MM.1S (cell line): ENCODE measurements around the gene SPATA17.

Source experiments
- DNase-seq: peaks from one replicate; pipeline ENCODE4 v3.0.0-alpha.2; 2015
- H2AFZ ChIP-seq: fragments of 300-600 bp; sonication (generic); 2 replicates; pipeline ENCODE4 v1.6.0; 2016; ENCODE audit warnings: antibody characterized with exemption, low read length
- H3F3A ChIP-seq: fragments of 300-600 bp; sonication (generic); 2 replicates; pipeline ENCODE4 v1.6.1; 2016; ENCODE audit warnings: mild to moderate bottlenecking, antibody characterized with exemption, low read length, moderate library complexity, mixed read lengths; ENCODE audit not compliant: insufficient read depth
- H3K27ac ChIP-seq: fragments of 300-600 bp; sonication (generic); 2 replicates; pipeline ENCODE4 v1.5.1; 2016; ENCODE audit warnings: mild to moderate bottlenecking, low read length
- H3K27me3 ChIP-seq: fragments of 300-600 bp; sonication (generic); replicated peaks from 2 replicates; pipeline ENCODE4 v1.6.0; 2016; ENCODE audit warnings: low read length; ENCODE audit not compliant: insufficient read depth
- H3K36me3 ChIP-seq: fragments of 300-600 bp; sonication (generic); replicated peaks from 2 replicates; pipeline ENCODE4 v1.6.1; 2016; ENCODE audit warnings: mild to moderate bottlenecking, low read length, mixed read lengths; ENCODE audit not compliant: insufficient read depth
- H3K4me1 ChIP-seq: fragments of 300-600 bp; sonication (generic); 2 replicates; pipeline ENCODE4 v1.6.1; 2016; ENCODE audit warnings: low read length, mixed read lengths
- H3K4me2 ChIP-seq: fragments of 300-600 bp; sonication (generic); 2 replicates; pipeline ENCODE4 v1.6.0; 2016; ENCODE audit warnings: low read depth, low read length
- H3K4me3 ChIP-seq: fragments of 300-600 bp; sonication (generic); 2 replicates; pipeline ENCODE4 v1.5.1; 2016; ENCODE audit warnings: low read length, mixed read lengths
- H3K79me2 ChIP-seq: fragments of 300-600 bp; sonication (generic); 2 replicates; pipeline ENCODE4 v1.6.1; 2016; ENCODE audit warnings: mixed run types, low read length, mixed read lengths
- H3K9ac ChIP-seq: fragments of 300-600 bp; sonication (generic); 2 replicates; pipeline ENCODE4 v1.6.1; 2016; ENCODE audit warnings: low read length, mixed read lengths
- H3K9me2 ChIP-seq: fragments of 300-600 bp; sonication (generic); replicated peaks from 2 replicates; pipeline ENCODE4 v1.6.1; 2016; ENCODE audit warnings: mild to moderate bottlenecking, low read length, mixed read lengths; ENCODE audit not compliant: insufficient read depth
- H3K9me3 ChIP-seq: fragments of 300-600 bp; sonication (generic); replicated peaks from 2 replicates; pipeline ENCODE4 v1.6.1; 2016; ENCODE audit warnings: mild to moderate bottlenecking, low read length, mixed read lengths; ENCODE audit not compliant: insufficient read depth
- H4K20me1 ChIP-seq: fragments of 300-600 bp; sonication (generic); 2 replicates; pipeline ENCODE4 v1.6.1; 2016; ENCODE audit warnings: mild to moderate bottlenecking, low read length, moderate library complexity, mixed read lengths; ENCODE audit not compliant: insufficient read depth
- EZH2 ChIP-seq: fragments of 300-600 bp; sonication (generic); optimal IDR thresholded peaks from 2 replicates; pipeline ENCODE3; 2017; ENCODE audit warnings: low read depth, mild to moderate bottlenecking, antibody characterized with exemption, low read length, mixed read lengths
- EZH2phosphoT487 ChIP-seq: fragments of 300-600 bp; sonication (generic); IDR thresholded peaks from 2 replicates; pipeline ENCODE4 v1.6.1; 2018; ENCODE audit warnings: antibody characterized with exemption, low read length
- TF ChIP-seq, protein P1 (sequence below): fragments of 300-600 bp; sonication (generic); IDR thresholded peaks from 2 replicates; pipeline ENCODE4 v1.5.1; 2016; ENCODE audit warnings: antibody characterized with exemption, low read length, mixed read lengths

The SPATA17 gene

DNA sequence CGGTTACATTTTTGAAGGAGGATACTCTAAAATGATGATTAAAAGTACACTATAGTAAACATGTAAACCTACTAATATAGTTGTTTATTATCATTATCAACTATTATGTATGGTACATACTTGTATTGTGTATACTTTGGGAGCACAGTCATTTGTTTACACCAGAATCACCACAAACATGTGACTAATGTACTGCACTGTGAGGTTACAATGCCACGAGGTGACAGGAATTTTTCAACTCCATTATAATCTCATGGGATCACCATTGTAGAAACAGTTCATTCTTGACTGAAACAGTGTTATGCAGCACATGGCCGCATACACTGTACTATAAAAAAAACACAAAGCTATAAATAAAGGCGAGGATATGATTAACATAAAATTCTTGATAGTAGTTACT, 44.6 kb upstream of the SPATA17 start:
- Histone ChIP-seq H3K27me3 (no peaks in the 10 kb centered on the region), H3K9me2 (no peaks in the 10 kb centered on the region), H3K4me1 (no peaks in the 10 kb centered on the region), H3K79me2 (no peaks in the 10 kb centered on the region), H3F3A (no peaks in the 10 kb centered on the region), H3K27ac (no peak overlapping the region), H2AFZ (no peak overlapping the region), H3K4me2 (no peak overlapping the region), H3K36me3 (no peaks in the 10 kb centered on the region), H4K20me1 (no peaks in the 10 kb centered on the region), H3K9me3 (no peaks in the 10 kb centered on the region), H3K9ac (no peak overlapping the region), H3K4me3 (no peak overlapping the region)
- no peak for TF ChIP-seq EZH2phosphoT487
- TF ChIP-seq, protein P1, sequence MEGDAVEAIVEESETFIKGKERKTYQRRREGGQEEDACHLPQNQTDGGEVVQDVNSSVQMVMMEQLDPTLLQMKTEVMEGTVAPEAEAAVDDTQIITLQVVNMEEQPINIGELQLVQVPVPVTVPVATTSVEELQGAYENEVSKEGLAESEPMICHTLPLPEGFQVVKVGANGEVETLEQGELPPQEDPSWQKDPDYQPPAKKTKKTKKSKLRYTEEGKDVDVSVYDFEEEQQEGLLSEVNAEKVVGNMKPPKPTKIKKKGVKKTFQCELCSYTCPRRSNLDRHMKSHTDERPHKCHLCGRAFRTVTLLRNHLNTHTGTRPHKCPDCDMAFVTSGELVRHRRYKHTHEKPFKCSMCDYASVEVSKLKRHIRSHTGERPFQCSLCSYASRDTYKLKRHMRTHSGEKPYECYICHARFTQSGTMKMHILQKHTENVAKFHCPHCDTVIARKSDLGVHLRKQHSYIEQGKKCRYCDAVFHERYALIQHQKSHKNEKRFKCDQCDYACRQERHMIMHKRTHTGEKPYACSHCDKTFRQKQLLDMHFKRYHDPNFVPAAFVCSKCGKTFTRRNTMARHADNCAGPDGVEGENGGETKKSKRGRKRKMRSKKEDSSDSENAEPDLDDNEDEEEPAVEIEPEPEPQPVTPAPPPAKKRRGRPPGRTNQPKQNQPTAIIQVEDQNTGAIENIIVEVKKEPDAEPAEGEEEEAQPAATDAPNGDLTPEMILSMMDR: no peak
- no peak for TF ChIP-seq EZH2
- DNase-seq: no peak

DNA sequence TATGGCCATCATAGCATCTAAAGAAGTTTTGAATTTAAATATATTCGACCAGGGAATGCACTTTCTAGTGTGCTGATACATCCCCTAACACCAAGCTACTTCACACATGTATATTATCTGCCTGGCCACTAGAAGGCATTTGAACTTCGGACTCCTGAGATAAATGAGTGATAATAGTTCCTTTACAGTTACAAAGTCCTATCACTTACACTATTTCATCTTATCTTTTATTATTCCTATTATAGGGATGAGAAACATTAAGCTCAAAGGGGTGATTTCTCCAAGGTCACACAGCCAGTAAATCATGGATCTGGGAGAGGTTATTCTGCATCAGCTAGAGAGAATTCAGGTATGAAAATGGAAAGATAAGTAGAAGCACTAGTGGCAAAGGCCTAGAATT, 40.5 kb upstream of the SPATA17 start:
- no peak for TF ChIP-seq EZH2
- no peak for TF ChIP-seq EZH2phosphoT487
- TF ChIP-seq, protein P1: no peak
- H3K4me2 ChIP-seq: no peak overlapping the region
- H3F3A ChIP-seq: no peaks in the 10 kb centered on the region

DNA sequence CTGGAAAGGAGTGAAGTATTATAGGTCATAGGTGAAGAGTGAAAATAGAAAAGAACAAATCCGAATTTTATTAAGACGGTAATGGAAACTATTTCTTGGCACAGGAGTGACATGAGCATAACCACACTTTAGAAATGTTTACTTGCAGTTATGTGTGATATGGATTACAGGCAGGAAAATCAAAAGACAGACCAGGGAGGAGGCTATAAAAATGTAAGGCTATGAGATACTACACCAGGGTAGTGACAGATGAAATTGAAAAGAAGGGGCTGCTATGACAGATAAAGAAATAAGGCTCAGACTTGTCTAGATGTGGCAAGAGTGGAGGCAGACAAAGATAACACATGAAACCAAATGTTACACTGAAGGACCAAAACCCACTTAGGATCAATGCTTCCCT, 32.0 kb upstream of the SPATA17 start:
- Histone ChIP-seq H3K27me3 (no peaks in the 10 kb centered on the region), H3F3A (no peaks in the 10 kb centered on the region), H3K27ac (no peak overlapping the region), H3K9me2 (no peaks in the 10 kb centered on the region), H3K36me3 (no peaks in the 10 kb centered on the region), H3K79me2 (no peaks in the 10 kb centered on the region), H3K9ac (no peak overlapping the region), H3K4me2 (no peak overlapping the region), H3K4me3 (no peak overlapping the region), H3K4me1 (no peaks in the 10 kb centered on the region), H3K9me3 (no peaks in the 10 kb centered on the region), H2AFZ (no peak overlapping the region), H4K20me1 (no peaks in the 10 kb centered on the region; the same call in 1 of the 2 replicates)
- TF ChIP-seq EZH2phosphoT487: no peak
- DNase-seq: no peak

More for the DNA sequence above, 40.5 kb upstream of the SPATA17 start:
- Histone ChIP-seq H2AFZ (no peak overlapping the region), H3K9me2 (no peaks in the 10 kb centered on the region), H3K27me3 (no peaks in the 10 kb centered on the region), H3K4me1 (no peaks in the 10 kb centered on the region), H3K9me3 (no peaks in the 10 kb centered on the region), H3K36me3 (no peaks in the 10 kb centered on the region), H3K27ac (no peak overlapping the region), H4K20me1 (no peaks in the 10 kb centered on the region; the same call in 1 of the 2 replicates), H3K79me2 (no peaks in the 10 kb centered on the region), H3K4me3 (no peak overlapping the region), H3K9ac (no peak overlapping the region)
- no peak for DNase-seq

DNA sequence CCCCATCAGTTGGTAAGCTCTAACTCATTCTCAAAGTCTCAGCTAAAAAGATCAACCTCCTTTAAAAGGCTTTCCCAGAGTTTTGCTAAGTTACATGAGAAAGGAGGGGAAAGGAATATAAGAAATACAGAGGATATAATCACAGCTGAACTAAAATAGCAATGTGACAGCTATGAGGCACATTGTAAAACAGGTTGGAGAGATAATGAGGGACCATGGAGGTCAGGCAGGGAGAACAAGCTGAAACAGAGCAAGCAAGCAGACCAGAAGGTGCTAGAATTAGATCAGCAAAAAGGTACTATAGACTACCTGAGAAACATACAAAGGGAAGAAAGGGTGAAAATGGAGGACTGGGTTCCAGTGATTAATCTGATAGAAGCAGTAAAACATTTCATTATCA, 28.8 kb upstream of the SPATA17 start:
- DNase-seq: no peak
- Histone ChIP-seq H3K9ac (no peak overlapping the region), H3K9me2 (no peaks in the 10 kb centered on the region), H3K4me1 (no peaks in the 10 kb centered on the region), H3K4me2 (no peak overlapping the region), H3K27me3 (no peaks in the 10 kb centered on the region), H3K4me3 (no peak overlapping the region), H3K9me3 (no peaks in the 10 kb centered on the region), H3K79me2 (no peaks in the 10 kb centered on the region), H3F3A (no peaks in the 10 kb centered on the region), H2AFZ (no peak overlapping the region), H3K36me3 (no peaks in the 10 kb centered on the region), H3K27ac (no peak overlapping the region), H4K20me1 (no peaks in the 10 kb centered on the region)
- TF ChIP-seq EZH2phosphoT487: no peak
- TF ChIP-seq, protein P1: no peak
